Measurements from ENCODE around the gene PAPPA. TPM values are rescaled to one million over a fixed set of nuclear protein-coding genes. Genes with fewer than 3 reads are reported as not detected.

PAPPA gene
- total RNA-seq, 1 experiment from 2014 or later, result 0.05 TPM

DNA sequence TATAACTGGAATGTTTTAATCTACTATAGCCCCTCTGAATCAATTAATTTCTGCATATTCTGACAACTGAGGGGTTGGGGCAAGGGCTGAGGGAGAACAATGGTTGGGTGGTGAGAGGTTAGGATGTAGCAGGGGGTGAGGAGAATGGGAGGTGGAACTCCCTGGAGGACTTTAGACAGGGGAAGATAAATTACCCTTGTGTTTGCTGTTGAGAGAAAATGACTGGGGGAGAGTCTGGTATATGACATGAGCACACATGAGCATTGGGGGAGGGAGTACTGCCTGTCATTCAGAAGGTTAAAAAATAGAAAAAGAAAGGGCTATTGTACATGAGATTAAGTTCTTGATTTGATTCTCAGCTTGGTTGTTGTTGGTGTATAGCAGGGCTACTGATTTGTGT, 37.2 kb upstream of the PAPPA start:
- TF ChIP-seq FOSL1 (IDR thresholded peaks at IDR 0.05; ENCODE audit: low read depth) (no peak), ZNF274 (IDR thresholded peaks at IDR 0.05; ENCODE audit: low read depth, low read length) (no peak), SRF (IDR thresholded peaks at IDR 0.05; ENCODE audit: low read depth) (no peak), EGR1 (IDR thresholded peaks at IDR 0.05; ENCODE audit: low read depth) (no peak), EZH2 (IDR thresholded peaks at IDR 0.05) (no peak), REST (IDR thresholded peaks at IDR 0.05; ENCODE audit: low read depth) (no peak), JUND (IDR thresholded peaks at IDR 0.05) (no peak), YY1 (IDR thresholded peaks at IDR 0.05; ENCODE audit: extremely low read depth, insufficient replicate concordance, low read depth, low read length) (no peak), POLR2AphosphoS5 (IDR thresholded peaks at IDR 0.05; ENCODE audit: low read depth, low read length) (no peak), CBX3 (IDR thresholded peaks at IDR 0.05; ENCODE audit: low read depth) (no peak), SIN3A (IDR thresholded peaks at IDR 0.05; ENCODE audit: low read depth) (no peak), TCF7L2 (IDR thresholded peaks at IDR 0.05; ENCODE audit: borderline replicate concordance, extremely low read depth, insufficient read depth, insufficient read length) (no peak), EZH2phosphoT487 (IDR thresholded peaks at IDR 0.05; ENCODE audit: borderline replicate concordance) (no peak), POLR2A (IDR thresholded peaks at IDR 0.05; ENCODE audit: borderline replicate concordance, extremely low read depth, insufficient read depth, insufficient read length) (no peak), ZFX (IDR thresholded peaks at IDR 0.05) (no peak), CEBPB (IDR thresholded peaks at IDR 0.05; ENCODE audit: low read depth) (no peak), ELF1 (IDR thresholded peaks at IDR 0.05; ENCODE audit: borderline replicate concordance, low read depth) (no peak), SP1 (IDR thresholded peaks at IDR 0.05; ENCODE audit: low read depth) (no peak)
- TF ChIP-seq, protein P1, sequence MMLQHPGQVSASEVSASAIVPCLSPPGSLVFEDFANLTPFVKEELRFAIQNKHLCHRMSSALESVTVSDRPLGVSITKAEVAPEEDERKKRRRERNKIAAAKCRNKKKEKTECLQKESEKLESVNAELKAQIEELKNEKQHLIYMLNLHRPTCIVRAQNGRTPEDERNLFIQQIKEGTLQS (IDR thresholded peaks at IDR 0.05), result no peak
- TF ChIP-seq, protein P2, sequence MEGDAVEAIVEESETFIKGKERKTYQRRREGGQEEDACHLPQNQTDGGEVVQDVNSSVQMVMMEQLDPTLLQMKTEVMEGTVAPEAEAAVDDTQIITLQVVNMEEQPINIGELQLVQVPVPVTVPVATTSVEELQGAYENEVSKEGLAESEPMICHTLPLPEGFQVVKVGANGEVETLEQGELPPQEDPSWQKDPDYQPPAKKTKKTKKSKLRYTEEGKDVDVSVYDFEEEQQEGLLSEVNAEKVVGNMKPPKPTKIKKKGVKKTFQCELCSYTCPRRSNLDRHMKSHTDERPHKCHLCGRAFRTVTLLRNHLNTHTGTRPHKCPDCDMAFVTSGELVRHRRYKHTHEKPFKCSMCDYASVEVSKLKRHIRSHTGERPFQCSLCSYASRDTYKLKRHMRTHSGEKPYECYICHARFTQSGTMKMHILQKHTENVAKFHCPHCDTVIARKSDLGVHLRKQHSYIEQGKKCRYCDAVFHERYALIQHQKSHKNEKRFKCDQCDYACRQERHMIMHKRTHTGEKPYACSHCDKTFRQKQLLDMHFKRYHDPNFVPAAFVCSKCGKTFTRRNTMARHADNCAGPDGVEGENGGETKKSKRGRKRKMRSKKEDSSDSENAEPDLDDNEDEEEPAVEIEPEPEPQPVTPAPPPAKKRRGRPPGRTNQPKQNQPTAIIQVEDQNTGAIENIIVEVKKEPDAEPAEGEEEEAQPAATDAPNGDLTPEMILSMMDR (IDR thresholded peaks at IDR 0.05 in 2 of 3, conservative IDR thresholded peaks at IDR 0.05 in 1 of 3; ENCODE audit: borderline replicate concordance in 1 of 3, insufficient read depth in 1 of 3, low read depth in 2 of 3, low read length in 2 of 3), result no peak
- no peaks in the 10 kb centered on the region for H3K9me3 ChIP-seq (ENCODE audit: control insufficient read depth in 1 of 2, insufficient read depth in 1 of 2, low read depth in 1 of 2, low read length in 2 of 2)
- no peaks in the 10 kb centered on the region for H3K4me1 ChIP-seq (ENCODE audit: control insufficient read depth in 1 of 2, insufficient read depth in 2 of 2, low read length in 2 of 2)
- ChIA-PET CTCF (no interaction called here), POLR2A (no interaction called here), RAD21 (ENCODE audit: low non-redundant PET in 1 of 2, low total read pairs in 2 of 2, uncharacterized antibody in 2 of 2, unreplicated experiment in 2 of 2) (no interaction called here)
- H3K9ac ChIP-seq (ENCODE audit: low read length), result no peak overlapping the region
- H3K4me2 ChIP-seq (ENCODE audit: low read length), result no peak overlapping the region
- ATAC-seq (no peak), DNase-seq (ENCODE audit: low read depth, low spot score) (no peak)
- no TSS peak for BruUV-seq (replicated peaks)
- H3K27me3 ChIP-seq (ENCODE audit: insufficient read depth, low read length), result peaks cover 9% of the 10 kb centered on the region
- no peak overlapping the region for H3K27ac ChIP-seq (ENCODE audit: low read depth, low read length)
- H4K20me1 ChIP-seq (ENCODE audit: insufficient read depth), result no peaks in the 10 kb centered on the region
- H3K79me2 ChIP-seq (ENCODE audit: insufficient read depth, low read length), result no peaks in the 10 kb centered on the region
- no peak overlapping the region for H3K4me3 ChIP-seq (replicated peaks in 1 of 2; ENCODE audit: low read depth in 1 of 2, low read length in 2 of 2)
- H3K9me2 ChIP-seq (ENCODE audit: insufficient read depth), result no peaks in the 10 kb centered on the region
- no peaks in the 10 kb centered on the region for H3K36me3 ChIP-seq (ENCODE audit: control insufficient read depth in 1 of 2, insufficient read depth in 2 of 2, low read length in 2 of 2)
- no peak overlapping the region for H2AFZ ChIP-seq (ENCODE audit: low read depth, low read length, poor library complexity, severe bottlenecking)
- intact Hi-C loops (cut with micrococcal nuclease), result no loop called here
